Right lobe of liver (tissue), 4 donors: ENCODE measurements around the gene POP4.

Experiments used
- CTCF ChIP-seq, 4 donors: fragments of 200-600 bp in 3 of 4; fragments of 450-650 bp in 1 of 4; IDR thresholded peaks; one replicate each; pipeline versions ENCODE4 v1.5.1 to v1.8.0; 2016 to 2022; ENCODE audit warnings: antibody characterized with exemption in 4 of 4, mild to moderate bottlenecking in 2 of 4
- POLR2A ChIP-seq: fragments of 450-650 bp; IDR thresholded peaks from one replicate; pipeline ENCODE4 v1.6.1; 2017; ENCODE audit warnings: antibody characterized with exemption, mild to moderate bottlenecking
- donor health status: DM: no; HTN: no; CAD: no.
- donor health status: DM: no; HTN: no; CAD: no.
- donor health status: DM: no; HTN: yes; CAD: no.

- no peak for TF ChIP-seq CTCF (IDR thresholded peaks at IDR 0.05)
- TF ChIP-seq POLR2A, result no peak
These were observed 58.0 kb downstream of the POP4 start for GRCh38 chr19:29663861-29664752.
